Mesothelial cell of epicardium (in vitro differentiated cells): Measurements from ENCODE around the gene C4orf50. TPM values are rescaled to one million over a fixed set of nuclear protein-coding genes. Genes with fewer than 3 reads are reported as not detected.
"Not testable (repeated sequence)": the region's sequence is repeated elsewhere in the genome, so short reads cannot be mapped to it uniquely, and the experiment has no call there.

Experiments
- DNase-seq, 2 experiments: peaks; one replicate each; pipeline ENCODE4 v3.0.0; 2021; ENCODE audit warnings: low spot score in 2 of 2; ENCODE audit not compliant: unreplicated experiment in 2 of 2
- H3K27ac Mint-ChIP-seq: 2 replicates; pipeline ENCODE4 v1.8.0; 2021; ENCODE audit warnings: mixed read lengths
- H3K27me3 Mint-ChIP-seq: 2 replicates; pipeline ENCODE4 v1.8.0; 2021; ENCODE audit warnings: low read depth, mixed read lengths
- H3K36me3 Mint-ChIP-seq: 2 replicates; pipeline ENCODE4 v1.8.0; 2021; ENCODE audit warnings: mixed read lengths
- H3K4me1 Mint-ChIP-seq: 2 replicates; pipeline ENCODE4 v1.8.0; 2021; ENCODE audit warnings: mixed read lengths
- H3K4me3 Mint-ChIP-seq: 2 replicates; pipeline ENCODE4 v1.8.0; 2021; ENCODE audit warnings: mild to moderate bottlenecking, moderate library complexity, mixed read lengths
- H3K9me3 Mint-ChIP-seq: 2 replicates; pipeline ENCODE4 v1.8.0; 2021; ENCODE audit warnings: mixed read lengths
- CTCF ChIP-seq: fragments of 200-600 bp; sonication (generic); IDR thresholded peaks from one replicate; pipeline ENCODE4 v1.5.0; 2021; ENCODE audit warnings: antibody characterized with exemption; ENCODE audit not compliant: unreplicated experiment
- total RNA-seq: library from RNA; stranded (reverse); gene quantifications from 3 replicates; pipeline ENCODE4 v1.2.1, GENCODE V29; 2021

Gene C4orf50
- total RNA-seq, 1 donor from 2014 or later, result 0.04 TPM

- Mint-ChIP-seq H3K4me1 (peaks cover 11% of the 10 kb centered on the region), H3K9me3 (no peaks in the 10 kb centered on the region), H3K36me3 (no peaks in the 10 kb centered on the region), H3K27ac (no peak overlapping the region), H3K27me3 (peaks cover 31% of the 10 kb centered on the region), H3K4me3 (no peak overlapping the region)
- DNase-seq, result no peak
- no peak for TF ChIP-seq CTCF
These were observed 62.9 kb downstream of the C4orf50 start for GRCh38 chr4:5955201-5955821.

- H3K4me1 Mint-ChIP-seq, result peaks cover 11% of the 10 kb centered on the region
- H3K36me3 Mint-ChIP-seq, result no peaks in the 10 kb centered on the region
- H3K27me3 Mint-ChIP-seq, result peaks cover 26% of the 10 kb centered on the region
- H3K27ac Mint-ChIP-seq, result no peak overlapping the region
- TF ChIP-seq CTCF, result no peak
- DNase-seq, result no peak
- no peak overlapping the region for H3K4me3 Mint-ChIP-seq
- no peaks in the 10 kb centered on the region for H3K9me3 Mint-ChIP-seq
These were observed 64.0 kb downstream of the C4orf50 start for GRCh38 chr4:5954056-5954760.

GRCh38 chr4:5952975-5953951, 65.0 kb downstream of the C4orf50 start:
- no peaks in the 10 kb centered on the region for H3K9me3 Mint-ChIP-seq
- no peak for TF ChIP-seq CTCF
- H3K27ac Mint-ChIP-seq, result no peak overlapping the region
- DNase-seq, result no peak
- peaks cover 29% of the 10 kb centered on the region for H3K27me3 Mint-ChIP-seq
- peaks cover 11% of the 10 kb centered on the region for H3K4me1 Mint-ChIP-seq
- no peak overlapping the region for H3K4me3 Mint-ChIP-seq
- H3K36me3 Mint-ChIP-seq, result no peaks in the 10 kb centered on the region

GRCh38 chr4:5952286-5952974, 65.8 kb downstream of the C4orf50 start:
- H3K27me3 Mint-ChIP-seq, result peaks cover 29% of the 10 kb centered on the region
- no peaks in the 10 kb centered on the region for H3K9me3 Mint-ChIP-seq
- H3K4me3 Mint-ChIP-seq, result no peak overlapping the region
- no peak for TF ChIP-seq CTCF
- H3K27ac Mint-ChIP-seq, result no peak overlapping the region
- peaks cover 11% of the 10 kb centered on the region for H3K4me1 Mint-ChIP-seq
- H3K36me3 Mint-ChIP-seq, result no peaks in the 10 kb centered on the region
- no peak for DNase-seq

GRCh38 chr4:5946653-5947052, 71.6 kb downstream of the C4orf50 start:
- H3K36me3 Mint-ChIP-seq, H3K9me3 Mint-ChIP-seq, H3K27ac Mint-ChIP-seq, H3K4me3 Mint-ChIP-seq, DNase-seq, H3K4me1 Mint-ChIP-seq: not testable (repeated sequence)
- peaks cover 27% of the 10 kb centered on the region for H3K27me3 Mint-ChIP-seq
